SK-N-SH treated with all-trans-retinoic acid at 6 μM for 48 hours (cell line): ENCODE data around the gene KRTAP19-3.

Experiments
- ATAC-seq: fragments of 200-7000 bp; cut with Tn5 transposase; 3 replicates; pipeline ENCODE4 v1.9.1; 2020; ENCODE audit warnings: mild to moderate bottlenecking, moderate library complexity
- ARNTL ChIP-seq: fragments of 450-650 bp; formaldehyde crosslinking; IDR thresholded peaks from 2 replicates; pipeline ENCODE4 v1.5.0; 2020; ENCODE audit warnings: low read depth, mild to moderate bottlenecking, moderate library complexity, borderline replicate concordance
- CREB5 ChIP-seq: fragments of 250-450 bp; sonication (Bioruptor Pico); IDR thresholded peaks from 2 replicates; pipeline ENCODE4 v1.5.1; 2020; ENCODE audit warnings: low read depth, mild to moderate bottlenecking, moderate library complexity
- CSDC2 ChIP-seq: fragments of 250-450 bp; sonication (Bioruptor Pico); IDR thresholded peaks from 2 replicates; pipeline ENCODE4 v1.5.0; 2020; ENCODE audit warnings: mild to moderate bottlenecking, moderate library complexity
- ESRRG ChIP-seq: fragments of 250-450 bp; sonication (Bioruptor Pico); IDR thresholded peaks from 2 replicates; pipeline ENCODE4 v1.6.1; 2021; ENCODE audit warnings: mild to moderate bottlenecking
- GLIS3 ChIP-seq: fragments of 250-450 bp; sonication (Bioruptor Pico); IDR thresholded peaks from 2 replicates; pipeline ENCODE4 v1.5.0; 2020; ENCODE audit warnings: mild to moderate bottlenecking, moderate library complexity
- ISL1 ChIP-seq: fragments of 250-450 bp; sonication (Bioruptor Pico); IDR thresholded peaks from 2 replicates; pipeline ENCODE4 v2.1.2; 2022; ENCODE audit warnings: mild to moderate bottlenecking, moderate library complexity
- OSR1 ChIP-seq: fragments of 250-450 bp; sonication (Bioruptor Pico); IDR thresholded peaks from 2 replicates; pipeline ENCODE4 v1.8.0; 2022; ENCODE audit warnings: moderate library complexity, mild to moderate bottlenecking, inconsistent platforms
- PATZ1 ChIP-seq: fragments of 250-450 bp; sonication (Bioruptor Pico); IDR thresholded peaks from 2 replicates; pipeline ENCODE4 v1.8.0; 2020; ENCODE audit warnings: mild to moderate bottlenecking, moderate library complexity, borderline replicate concordance
- POU6F1 ChIP-seq: fragments of 250-450 bp; sonication (Bioruptor Pico); IDR thresholded peaks from 2 replicates; pipeline ENCODE4 v1.8.0; 2021; ENCODE audit warnings: low read depth, mild to moderate bottlenecking, moderate library complexity, borderline replicate concordance
- PPARA ChIP-seq: fragments of 250-450 bp; sonication (Bioruptor Pico); IDR thresholded peaks from 2 replicates; pipeline ENCODE4 v1.5.0; 2020; ENCODE audit warnings: mild to moderate bottlenecking, borderline replicate concordance
- RARB ChIP-seq: fragments of 250-450 bp; sonication (Bioruptor Pico); IDR thresholded peaks from 2 replicates; pipeline ENCODE4 v1.8.0; 2021; ENCODE audit warnings: mild to moderate bottlenecking, moderate library complexity
- SNAI2 ChIP-seq: fragments of 250-450 bp; sonication (Bioruptor Pico); IDR thresholded peaks from 2 replicates; pipeline ENCODE4 v1.5.0; 2020; ENCODE audit warnings: mild to moderate bottlenecking, moderate library complexity
- TOX ChIP-seq: fragments of 250-450 bp; sonication (Bioruptor Pico); IDR thresholded peaks from 2 replicates; pipeline ENCODE4 v1.8.0; 2021; ENCODE audit warnings: mild to moderate bottlenecking, moderate library complexity, borderline replicate concordance
- TSHZ2 ChIP-seq: fragments of 250-450 bp; sonication (Bioruptor Pico); IDR thresholded peaks from 2 replicates; pipeline ENCODE4 v1.5.0; 2020; ENCODE audit warnings: mild to moderate bottlenecking, moderate library complexity
- ZC3H10 ChIP-seq: fragments of 250-450 bp; sonication (Bioruptor Pico); IDR thresholded peaks from 2 replicates; pipeline ENCODE4 v1.5.1; 2021; ENCODE audit warnings: mild to moderate bottlenecking, moderate library complexity
- ZFP3 ChIP-seq: fragments of 250-450 bp; sonication (Bioruptor Pico); IDR thresholded peaks from 2 replicates; pipeline ENCODE4 v1.5.0; 2020; ENCODE audit warnings: mild to moderate bottlenecking, moderate library complexity
- ZFP30 ChIP-seq: fragments of 450-650 bp; formaldehyde crosslinking; IDR thresholded peaks from 2 replicates; pipeline ENCODE4 v1.5.0; 2022; ENCODE audit warnings: mild to moderate bottlenecking, moderate library complexity
- ZNF565 ChIP-seq: fragments of 450-650 bp; formaldehyde crosslinking; conservative IDR thresholded peaks from 2 replicates; pipeline ENCODE4 v1.5.0; 2020; ENCODE audit warnings: low read depth, mild to moderate bottlenecking, moderate library complexity
- ZNF70 ChIP-seq: fragments of 450-650 bp; formaldehyde crosslinking; IDR thresholded peaks from 2 replicates; pipeline ENCODE4 v1.5.0; 2020; ENCODE audit warnings: mild to moderate bottlenecking, moderate library complexity
- ZNF8 ChIP-seq: fragments of 450-650 bp; formaldehyde crosslinking; IDR thresholded peaks from 2 replicates; pipeline ENCODE4 v1.5.0; 2020; ENCODE audit warnings: mild to moderate bottlenecking, moderate library complexity

Gene KRTAP19-3

GRCh38 chr21:30447056-30447455 is 44.8 kb downstream of the KRTAP19-3 start:
- TF ChIP-seq POU6F1 (no peak), ZNF70 (CRISPR knock-in tag) (no peak), PPARA (CRISPR knock-in tag) (no peak), ESRRG (CRISPR knock-in tag) (no peak), TSHZ2 (CRISPR knock-in tag) (no peak), ZC3H10 (CRISPR knock-in tag) (no peak), RARB (CRISPR knock-in tag) (no peak), TOX (CRISPR knock-in tag) (no peak), ARNTL (CRISPR knock-in tag) (no peak), ZFP30 (no peak), PATZ1 (CRISPR knock-in tag) (no peak), ZNF565 (CRISPR knock-in tag) (no peak), GLIS3 (CRISPR knock-in tag) (no peak), ZNF8 (CRISPR knock-in tag) (no peak), ISL1 (no peak), ZFP3 (no peak), OSR1 (CRISPR knock-in tag) (no peak), SNAI2 (CRISPR knock-in tag) (no peak), CSDC2 (CRISPR knock-in tag) (no peak)
- ATAC-seq: no peak

GRCh38 chr21:30444204-30444603 is 47.6 kb downstream of the KRTAP19-3 start:
- no peak for TF ChIP-seq ARNTL (CRISPR knock-in tag)
- no peak for ATAC-seq

- no peak for TF ChIP-seq TSHZ2 (CRISPR knock-in tag)
- no peak for TF ChIP-seq ZC3H10 (CRISPR knock-in tag)
- no peak for TF ChIP-seq GLIS3 (CRISPR knock-in tag)
- no peak for TF ChIP-seq ARNTL (CRISPR knock-in tag)
- TF ChIP-seq CREB5 (CRISPR knock-in tag): no peak
- no peak for TF ChIP-seq ZFP30
- TF ChIP-seq PPARA (CRISPR knock-in tag): no peak
- no peak for TF ChIP-seq ZNF565 (CRISPR knock-in tag)
- no peak for TF ChIP-seq ZNF8 (CRISPR knock-in tag)
- TF ChIP-seq PATZ1 (CRISPR knock-in tag): no peak
- ATAC-seq: no peak
Measured at GRCh38 chr21:30443226-30443625, 48.6 kb downstream of the KRTAP19-3 start.
